ENCODE measurements around the gene PRPF8. TPM values are rescaled to one million over a fixed set of nuclear protein-coding genes. Genes with fewer than 3 reads are reported as not detected.
A peak's percentile ranks its signal among the peaks of the same experiment; 100 is the strongest.

The PRPF8 gene
- total RNA-seq, 1 experiment from 2014 or later, result 117 TPM

DNA sequence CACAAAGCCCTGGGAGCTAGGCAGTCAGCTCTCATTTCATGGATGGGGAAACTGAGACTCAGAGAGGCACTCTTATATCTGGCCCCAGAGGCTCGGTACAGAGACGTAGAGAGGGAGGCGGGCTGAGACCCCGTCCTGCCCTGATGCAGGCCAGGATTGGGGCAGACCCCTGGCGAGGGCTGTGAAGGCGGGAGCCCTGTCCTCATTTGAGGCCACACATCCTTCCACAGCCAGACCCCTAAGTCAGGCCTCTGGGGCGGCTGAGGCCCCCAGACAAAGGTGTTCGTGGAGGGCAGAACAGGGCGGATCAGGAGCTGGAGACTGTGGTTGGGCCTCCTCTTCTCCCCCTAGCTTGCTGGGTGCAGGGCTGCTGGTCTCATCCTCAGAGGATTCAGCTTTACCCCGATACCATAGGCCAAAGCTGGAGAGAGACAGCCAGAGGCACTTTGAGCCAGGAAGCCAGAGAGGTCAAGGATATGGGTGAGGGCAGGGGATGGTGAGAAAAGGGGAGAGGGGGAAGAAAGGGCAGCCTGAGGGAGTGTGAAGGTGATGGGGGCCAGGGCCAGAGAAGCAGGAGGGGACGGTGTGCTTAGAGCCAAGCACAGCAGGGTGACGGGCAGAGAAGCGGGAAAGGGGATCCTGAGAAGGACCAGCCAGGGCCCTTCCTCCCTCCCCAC lies 38.3 kb downstream of the PRPF8 start:
- no peak for DNase-seq (ENCODE audit: low read depth)

DNA sequence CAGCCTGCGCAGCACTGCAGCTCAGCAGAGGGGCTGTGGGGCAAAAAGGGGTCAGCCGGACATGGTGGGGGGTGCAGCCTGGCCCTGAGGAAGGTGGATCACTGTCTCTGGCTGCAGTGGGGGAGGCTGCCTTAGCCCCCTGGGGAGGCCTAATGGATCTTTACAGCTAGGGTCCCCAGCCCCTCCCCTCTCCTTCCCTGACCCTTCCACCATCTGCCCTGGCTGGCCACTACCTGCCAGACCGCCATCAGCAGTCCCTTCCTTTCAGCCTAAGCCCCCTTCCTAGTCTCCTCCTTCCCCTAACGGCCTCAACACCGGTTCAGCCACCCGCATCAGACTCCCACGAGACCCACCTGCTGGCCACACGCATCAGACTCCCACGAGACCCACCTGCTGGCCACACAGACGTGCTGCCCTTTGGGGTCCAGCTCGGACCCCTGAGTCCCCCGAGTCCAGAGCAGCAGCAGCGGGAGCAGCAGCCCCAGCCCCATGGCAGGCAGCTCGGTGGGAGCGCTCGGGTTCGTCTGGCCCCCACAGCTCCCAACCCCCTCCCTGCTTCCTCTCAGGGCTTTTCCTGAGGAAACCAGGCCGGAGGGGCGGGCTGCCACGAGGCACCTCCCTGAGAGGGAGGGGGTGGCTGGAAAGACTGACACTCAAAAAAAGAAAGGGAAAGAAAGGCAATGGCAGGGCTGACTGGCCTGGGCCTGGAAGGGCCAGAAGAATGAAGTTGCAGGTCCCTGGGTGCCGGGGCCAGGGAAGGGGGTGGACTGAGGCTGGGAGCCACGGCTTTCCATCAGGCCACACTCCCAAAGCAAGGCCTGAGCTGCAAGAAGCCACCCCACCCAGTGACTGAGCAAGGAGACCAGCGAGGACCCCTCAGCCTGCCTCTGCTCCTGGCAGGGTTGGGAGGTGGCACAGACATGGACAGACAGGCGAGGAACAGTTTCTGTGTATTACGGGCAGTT lies 39.2 kb downstream of the PRPF8 start, which contains the start of gene SCARF1:
TSS of gene SCARF1 (minus strand) at position 526 of the 965 bp plus-strand sequence. CDS start at position 491, 35 bp downstream.
- no peak for DNase-seq (ENCODE audit: low read depth)

GRCh38 chr17:1644493-1645206 lies 40.0 kb downstream of the PRPF8 start:
- peak; percentile 92 for DNase-seq (ENCODE audit: low read depth)

GRCh38 chr17:1643999-1644492 lies 40.6 kb downstream of the PRPF8 start:
- peak; percentile 51 for DNase-seq (ENCODE audit: low read depth)

DNA sequence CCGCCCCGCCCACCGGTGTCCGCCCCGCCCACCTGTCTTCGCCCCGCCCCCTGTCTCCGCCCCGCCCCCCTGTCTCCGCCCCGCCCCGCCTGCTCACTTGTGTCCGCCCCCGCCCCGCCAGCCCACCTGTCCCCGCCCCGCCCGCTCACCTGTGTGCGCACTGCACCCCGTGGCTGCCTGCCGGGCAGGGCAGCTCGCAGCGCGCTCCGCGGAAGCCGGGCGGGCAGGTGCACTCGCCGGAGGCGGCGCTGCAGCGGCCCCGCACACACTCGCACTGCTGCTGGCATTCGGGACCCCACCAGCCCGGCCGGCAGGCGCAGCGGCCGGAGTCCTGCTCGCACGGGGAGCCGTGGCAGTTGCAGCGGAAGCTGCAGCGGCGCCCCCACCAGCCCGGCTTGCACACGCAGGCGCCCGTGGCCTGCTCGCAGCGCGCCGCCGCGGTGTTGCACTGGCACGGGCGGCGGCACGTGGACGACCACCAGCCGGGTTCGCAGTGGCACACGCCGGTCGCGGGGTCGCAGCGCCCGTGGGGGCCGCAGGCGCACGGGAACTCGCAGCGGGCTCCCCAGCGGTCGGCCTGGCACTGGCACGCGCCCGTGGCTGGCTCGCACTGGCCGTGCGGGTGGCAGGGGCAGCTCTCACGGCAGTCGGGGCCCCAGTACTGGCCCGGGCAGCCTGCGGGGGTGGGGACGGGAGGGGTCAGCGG lies 41.2 kb downstream of the PRPF8 start:
- no peak for DNase-seq (ENCODE audit: low read depth)

DNA sequence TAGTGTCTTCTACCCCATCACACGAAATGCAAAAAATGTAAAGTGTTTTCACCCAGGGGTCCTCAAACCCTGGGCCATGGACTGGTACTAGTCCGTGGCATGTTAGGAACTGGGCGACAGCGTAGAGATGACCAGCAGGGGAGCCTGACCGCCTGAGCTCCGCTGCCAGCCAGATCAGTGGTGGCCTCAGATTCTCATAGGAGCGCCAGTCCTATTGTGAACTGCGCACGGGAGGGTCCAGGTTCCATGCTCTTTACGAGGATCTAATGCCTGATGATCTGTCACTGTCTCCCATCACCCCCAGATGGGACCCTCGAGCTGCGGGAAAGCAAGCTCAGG lies 43.6 kb downstream of the PRPF8 start:
- no peak for DNase-seq (ENCODE audit: low read depth)

DNA sequence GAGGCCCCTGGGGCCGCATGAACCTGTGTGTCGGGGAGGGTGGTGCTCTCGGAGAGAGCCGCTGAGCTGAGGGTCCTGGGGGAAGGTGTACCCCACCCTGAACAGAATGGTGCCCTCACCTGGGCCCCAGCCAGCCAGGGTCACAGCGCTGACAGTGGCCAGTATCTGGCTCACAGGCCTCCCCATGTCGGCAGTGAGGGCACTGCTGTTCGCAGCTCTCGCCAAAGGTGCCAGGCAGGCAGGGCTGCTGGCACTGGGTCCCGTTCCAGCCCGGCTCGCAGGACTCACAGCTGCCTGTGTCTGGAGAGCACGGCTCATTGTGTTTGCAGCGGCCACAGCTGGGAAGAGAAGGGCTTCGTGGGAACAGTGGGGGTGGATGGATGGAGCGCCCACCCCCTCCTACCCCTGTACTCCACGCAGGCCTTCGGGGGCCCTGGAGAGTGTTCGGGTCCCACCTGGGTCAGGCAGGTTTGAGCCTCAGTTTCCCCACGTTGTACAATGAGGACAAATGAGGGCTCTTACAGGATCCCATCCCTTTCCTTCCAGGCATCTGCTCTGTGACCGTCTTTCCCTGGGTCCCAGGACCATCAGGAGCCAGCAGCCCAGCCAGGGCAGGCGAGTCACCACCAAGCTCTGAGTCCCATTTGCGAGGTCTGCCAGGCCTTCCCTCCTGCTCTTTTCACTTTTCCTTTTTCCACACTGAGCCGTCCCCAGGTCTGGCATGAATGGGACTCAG lies 44.2 kb downstream of the PRPF8 start:
- no peak for DNase-seq (ENCODE audit: low read depth)

GRCh38 chr17:1639549-1640180 lies 45.0 kb downstream of the PRPF8 start:
- DNase-seq (ENCODE audit: low read depth), result no peak

- no peak for DNase-seq (ENCODE audit: low read depth)
These were observed 45.9 kb downstream of the PRPF8 start for GRCh38 chr17:1638624-1639300.

DNA sequence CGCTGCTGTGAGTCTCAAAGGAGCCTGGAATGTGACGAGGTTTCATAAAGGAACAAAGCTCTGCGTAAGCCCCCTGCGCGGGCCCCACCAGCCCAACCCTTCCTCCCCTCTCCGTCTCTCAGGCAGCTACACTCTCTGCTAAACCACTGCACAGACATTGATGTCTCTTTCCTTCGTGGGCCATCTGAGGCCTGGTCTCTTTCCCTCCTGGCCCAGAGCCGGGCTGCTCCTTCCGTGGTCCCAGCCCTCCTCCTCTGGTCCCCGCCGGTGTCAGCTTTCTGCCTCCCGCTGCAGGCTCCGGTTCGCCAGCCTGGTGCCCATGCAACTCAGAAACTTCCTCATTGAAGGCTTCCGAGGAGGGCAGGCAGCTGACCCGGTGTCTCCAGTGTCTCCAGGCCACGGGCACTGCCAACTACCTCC lies 46.5 kb downstream of the PRPF8 start:
- no peak for DNase-seq (ENCODE audit: low read depth)

DNA sequence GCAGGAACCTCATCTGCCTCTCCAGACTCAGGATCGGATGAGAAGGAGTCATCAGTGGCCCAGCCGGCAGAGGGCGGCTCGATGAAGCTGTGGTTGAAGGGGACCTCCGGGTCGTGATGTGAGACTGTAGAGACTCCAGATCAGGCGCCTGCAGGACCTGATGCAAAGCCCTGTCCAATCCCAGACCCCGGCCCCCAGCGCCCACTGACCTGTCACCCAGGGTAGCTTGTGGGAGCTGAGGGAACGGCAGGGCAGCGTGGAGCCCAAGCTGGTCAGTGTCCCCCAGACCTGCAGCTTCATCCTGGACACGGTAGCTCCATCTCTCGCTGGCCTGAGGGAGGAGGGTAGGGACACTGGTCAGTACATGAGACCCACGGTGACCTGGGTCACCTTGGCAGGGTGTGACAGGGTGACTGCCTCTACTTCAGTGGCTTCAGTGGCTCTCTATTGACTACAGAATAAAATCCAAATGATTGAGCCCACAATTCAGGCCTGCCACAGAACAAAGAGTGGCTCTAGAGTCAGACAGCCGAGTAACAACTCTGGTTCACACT lies 47.9 kb downstream of the PRPF8 start:
- DNase-seq (ENCODE audit: low read depth), result no peak

GRCh38 chr17:1635675-1636465 lies 48.8 kb downstream of the PRPF8 start:
- no peak for DNase-seq (ENCODE audit: low read depth)

GRCh38 chr17:1634841-1635650 lies 49.6 kb downstream of the PRPF8 start:
- DNase-seq (ENCODE audit: low read depth), result no peak

GRCh38 chr17:1630662-1631061 lies 54.0 kb downstream of the PRPF8 start:
- peak; percentile 48 for DNase-seq (ENCODE audit: low read depth)

DNA sequence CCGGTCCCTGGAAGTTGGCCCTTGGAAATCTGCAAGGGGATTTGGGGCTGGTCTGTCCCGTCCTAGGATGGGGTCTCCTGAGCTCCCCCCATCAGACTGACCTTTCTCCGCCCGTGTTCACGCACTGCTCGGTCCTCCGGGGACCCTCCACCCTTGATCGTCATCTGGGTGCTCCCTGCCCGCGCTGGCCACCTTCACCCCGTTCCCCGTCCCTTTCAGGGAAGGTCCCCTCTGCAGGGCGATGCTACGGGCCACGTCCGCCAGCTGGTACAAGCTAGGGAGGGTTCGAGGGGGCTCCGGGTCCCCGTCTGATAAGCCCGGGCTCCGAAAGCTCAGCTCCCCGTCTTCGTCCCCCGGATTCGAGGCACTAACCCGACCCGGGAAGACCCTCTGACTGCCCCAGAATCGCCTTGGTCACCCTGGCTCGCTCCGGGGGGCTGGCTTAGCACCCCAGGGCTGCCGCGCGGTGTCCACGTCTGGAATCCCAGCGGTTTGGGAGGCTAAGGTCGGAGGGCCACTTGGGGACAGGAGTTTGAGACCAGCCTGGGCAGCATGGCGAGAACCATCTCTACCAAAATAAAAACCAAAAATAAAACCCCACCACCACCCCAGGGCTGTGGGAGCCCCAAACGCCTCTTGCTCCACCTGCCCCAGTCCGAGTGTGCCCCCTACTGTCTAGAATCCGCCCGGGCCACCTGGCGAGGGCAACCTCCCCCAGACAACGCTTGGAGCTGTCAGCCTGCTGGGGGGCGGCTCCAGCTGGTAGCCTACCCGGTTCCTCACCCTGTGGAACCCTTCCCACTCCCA lies 55.0 kb downstream of the PRPF8 start:
- peak; percentile 49 for DNase-seq (ENCODE audit: low read depth)

- peak; percentile 94 for DNase-seq (ENCODE audit: low read depth)
These were observed 55.7 kb downstream of the PRPF8 start for GRCh38 chr17:1628856-1629503.
